SHP77 treated with DMSO at 0.1 percent for 48 hours (cell line): ENCODE results near the gene FASN.

ENCODE experiments used
- DNase-seq: peaks from one replicate; lab custom pipeline; 2025; lab: John Stamatoyannopoulos, UW

Gene FASN

DNA sequence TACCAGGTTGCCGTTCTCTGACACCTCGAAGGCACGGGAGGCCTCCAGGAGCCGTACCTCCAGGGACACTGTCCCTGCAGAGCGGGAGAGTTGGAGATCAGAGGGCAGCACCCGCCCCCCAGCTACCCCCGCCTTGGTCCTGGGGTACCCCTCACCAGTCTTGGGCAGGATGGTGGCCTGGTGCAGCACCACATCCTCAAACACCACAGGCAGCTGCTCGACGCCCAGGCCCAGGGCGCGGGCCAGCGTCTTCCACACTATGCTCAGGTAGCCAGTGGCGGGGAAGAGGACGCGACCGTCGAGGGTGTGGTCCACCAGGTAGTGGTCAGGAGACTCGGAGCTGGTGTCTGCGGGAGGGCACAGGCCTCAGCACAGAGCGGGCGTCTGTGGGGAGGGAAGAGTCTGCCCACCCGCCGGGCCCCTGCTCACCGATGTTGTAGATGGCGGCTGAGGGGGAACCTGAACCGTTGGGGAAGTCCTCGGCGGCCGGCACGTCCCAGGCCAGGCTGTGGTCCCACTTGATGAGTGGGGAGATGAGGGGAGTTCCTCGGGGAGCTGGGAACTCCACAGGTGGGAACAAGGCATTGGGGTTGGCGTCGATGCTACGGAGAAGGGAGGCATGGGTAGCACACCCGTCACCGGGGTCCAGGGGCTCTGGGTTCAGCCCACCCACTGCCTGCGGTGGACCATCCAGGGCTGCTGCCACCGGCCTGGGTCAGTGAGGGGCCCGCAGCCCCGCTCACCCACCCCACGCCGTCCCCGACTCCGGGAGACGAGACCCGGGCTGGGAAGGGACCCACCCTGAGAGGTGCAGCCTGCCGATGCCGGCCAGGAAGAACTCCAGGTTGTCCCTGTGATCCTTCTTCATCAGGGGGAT, 9.8 kb downstream of the FASN start:
- DNase-seq: no peak

DNA sequence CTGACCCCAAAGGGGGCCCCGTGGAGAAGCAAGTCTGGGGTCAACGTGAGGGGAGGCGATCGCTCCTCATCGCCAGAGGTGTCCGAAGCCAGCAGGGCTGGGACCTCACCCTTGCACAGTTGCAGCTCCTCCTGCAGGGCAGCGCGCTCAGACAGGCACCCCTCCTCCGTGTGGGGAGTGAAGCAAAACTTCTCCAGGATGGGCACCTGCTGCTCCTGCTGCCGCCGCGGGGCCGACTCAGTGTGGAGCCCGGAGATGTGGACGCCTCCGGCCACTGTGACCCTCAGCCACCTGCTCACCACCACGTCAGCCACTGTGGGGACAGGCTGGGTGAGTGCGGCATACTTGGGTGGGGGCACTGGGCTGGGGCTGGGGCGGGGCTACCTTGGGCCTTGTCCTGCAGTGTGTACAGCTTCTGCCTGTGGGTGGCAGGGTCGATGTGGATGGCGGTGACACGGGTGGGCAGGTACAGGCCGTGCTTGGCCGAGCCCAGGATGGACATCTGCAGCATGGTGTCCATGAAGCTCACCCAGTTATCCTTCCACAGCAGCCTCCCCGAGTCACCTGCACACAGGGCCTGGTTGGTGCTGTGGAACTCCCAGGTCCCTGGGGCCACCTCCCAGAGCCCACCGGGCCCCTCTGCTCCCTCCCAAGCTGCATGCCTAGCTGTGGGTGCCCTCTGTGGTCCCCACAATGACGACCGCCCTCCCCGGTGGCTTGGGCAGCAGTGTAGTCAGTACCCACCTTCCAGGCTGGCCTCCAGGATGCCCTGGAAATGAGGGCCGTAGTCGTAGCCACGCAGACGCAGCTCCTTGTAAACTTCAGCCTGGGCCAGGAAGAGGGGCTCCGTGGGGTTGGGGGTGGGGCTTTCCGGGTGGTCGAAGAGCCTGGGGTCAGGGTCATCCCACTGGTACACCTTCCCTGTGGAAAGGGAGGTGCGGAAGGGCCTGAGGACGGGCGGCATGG, 10.8 kb downstream of the FASN start:
- no peak for DNase-seq

DNA sequence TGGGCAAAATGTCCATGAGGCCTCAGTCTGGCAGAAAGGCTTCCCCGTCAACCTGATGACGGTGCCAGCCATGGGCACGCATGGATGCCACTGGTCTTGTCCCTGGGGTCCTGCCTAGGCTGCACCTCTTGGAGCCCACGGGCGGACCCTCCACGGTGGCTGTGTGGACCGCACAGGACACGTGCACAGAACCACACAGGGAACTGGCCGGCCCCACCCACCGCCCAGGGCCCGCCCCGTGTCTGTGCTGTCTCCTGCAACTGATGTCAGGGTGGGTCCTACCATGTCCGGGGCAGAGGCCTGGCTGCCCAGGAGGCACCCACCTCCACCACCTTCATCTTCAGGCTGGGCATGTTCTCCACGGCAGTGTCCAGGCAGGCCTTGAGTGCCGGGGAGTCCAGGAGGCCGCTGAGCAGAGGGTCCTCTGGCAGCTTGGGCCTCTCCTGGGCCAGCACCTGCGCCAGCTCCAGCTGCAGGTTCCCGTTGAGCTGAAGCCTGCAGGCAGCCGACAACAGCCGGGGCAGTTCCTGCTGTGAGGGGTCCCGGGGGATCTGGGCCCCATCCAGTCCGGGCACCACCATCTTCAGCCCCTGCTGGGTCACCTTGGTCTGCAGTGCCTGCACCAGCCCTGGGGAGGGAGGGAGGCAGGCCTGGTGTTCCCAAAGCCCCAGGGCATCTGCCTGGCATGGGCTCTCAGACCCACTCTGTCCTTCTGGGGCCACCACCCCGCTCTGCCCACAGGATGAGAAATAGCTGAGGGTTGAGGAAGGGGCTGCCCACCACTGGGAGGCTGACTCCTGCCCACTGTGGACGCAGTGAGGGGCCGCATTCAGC, 11.9 kb downstream of the FASN start:
- DNase-seq: no peak

DNA sequence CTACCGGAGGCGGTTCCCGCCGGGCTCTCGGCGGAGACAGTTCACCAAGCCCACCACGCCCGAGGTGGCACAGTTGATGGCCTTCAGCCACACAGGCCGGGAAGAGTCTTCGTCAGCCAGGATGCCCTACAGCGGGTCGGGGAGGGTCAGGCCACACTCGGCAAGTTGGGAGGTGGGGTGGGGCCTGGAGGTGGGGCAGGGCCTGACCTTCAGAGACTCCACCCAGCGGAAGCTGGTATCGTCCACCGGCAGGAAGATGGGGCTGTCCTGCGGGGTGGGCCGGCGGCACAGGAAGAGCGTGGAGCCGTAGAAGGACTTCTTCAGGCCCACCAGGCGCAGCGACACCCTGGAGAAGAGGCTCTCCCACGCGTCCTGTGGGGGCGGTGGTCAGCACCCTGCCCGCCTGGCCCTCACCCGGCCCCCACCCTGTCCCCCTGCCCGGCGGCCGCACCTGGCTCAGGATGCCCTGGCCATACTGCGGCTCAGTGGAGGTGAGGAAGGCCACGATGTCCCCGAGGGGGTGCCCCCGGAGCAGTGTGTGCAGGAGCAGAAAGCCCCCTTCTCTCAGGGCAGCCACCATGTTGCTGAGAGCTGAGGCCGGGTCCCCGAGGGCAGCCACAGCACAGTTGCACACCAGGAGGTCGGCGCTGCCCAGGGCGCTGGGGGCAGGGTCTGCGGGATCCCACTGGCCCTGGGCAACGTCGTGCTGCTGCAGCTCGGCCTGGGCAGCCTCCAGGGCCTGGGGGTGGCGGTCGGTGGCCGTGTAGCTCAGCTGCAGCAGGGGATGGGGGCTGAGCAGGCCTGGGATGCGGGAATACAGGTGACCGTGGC, 12.8 kb downstream of the FASN start:
- DNase-seq: no peak

DNA sequence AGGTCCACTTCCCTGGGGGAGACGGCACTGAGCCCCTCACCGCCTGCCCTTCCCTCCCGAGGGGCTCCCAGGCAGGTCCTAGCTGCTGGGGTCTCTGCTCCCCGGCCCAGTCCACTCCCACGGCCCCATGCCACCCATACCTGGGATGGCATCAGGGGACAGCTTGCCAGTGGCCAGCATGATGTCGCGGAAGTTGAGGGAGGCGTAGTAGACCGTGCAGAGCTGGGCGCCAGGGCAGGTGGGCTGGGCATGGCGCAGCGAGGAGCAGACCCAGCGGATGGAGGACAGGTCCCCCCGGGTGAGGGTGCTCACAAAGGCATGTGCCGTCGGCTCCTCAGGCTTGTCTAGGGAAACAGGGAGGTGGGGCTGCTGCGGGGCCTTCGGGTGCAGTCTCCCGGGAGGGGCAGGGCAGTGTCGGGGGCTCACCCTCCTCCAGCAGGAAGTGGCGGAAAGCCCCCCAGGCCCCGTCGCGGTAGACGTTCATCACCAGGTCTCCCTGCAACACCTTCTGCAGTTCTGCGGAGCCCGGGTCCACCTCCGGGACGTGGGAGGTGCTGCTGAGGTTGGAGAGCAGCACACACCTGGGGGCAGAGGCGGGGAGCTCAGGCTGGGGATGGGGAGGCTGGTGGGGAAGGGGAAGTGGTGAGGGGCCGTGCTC, 13.5 kb downstream of the FASN start:
- no peak for DNase-seq

DNA sequence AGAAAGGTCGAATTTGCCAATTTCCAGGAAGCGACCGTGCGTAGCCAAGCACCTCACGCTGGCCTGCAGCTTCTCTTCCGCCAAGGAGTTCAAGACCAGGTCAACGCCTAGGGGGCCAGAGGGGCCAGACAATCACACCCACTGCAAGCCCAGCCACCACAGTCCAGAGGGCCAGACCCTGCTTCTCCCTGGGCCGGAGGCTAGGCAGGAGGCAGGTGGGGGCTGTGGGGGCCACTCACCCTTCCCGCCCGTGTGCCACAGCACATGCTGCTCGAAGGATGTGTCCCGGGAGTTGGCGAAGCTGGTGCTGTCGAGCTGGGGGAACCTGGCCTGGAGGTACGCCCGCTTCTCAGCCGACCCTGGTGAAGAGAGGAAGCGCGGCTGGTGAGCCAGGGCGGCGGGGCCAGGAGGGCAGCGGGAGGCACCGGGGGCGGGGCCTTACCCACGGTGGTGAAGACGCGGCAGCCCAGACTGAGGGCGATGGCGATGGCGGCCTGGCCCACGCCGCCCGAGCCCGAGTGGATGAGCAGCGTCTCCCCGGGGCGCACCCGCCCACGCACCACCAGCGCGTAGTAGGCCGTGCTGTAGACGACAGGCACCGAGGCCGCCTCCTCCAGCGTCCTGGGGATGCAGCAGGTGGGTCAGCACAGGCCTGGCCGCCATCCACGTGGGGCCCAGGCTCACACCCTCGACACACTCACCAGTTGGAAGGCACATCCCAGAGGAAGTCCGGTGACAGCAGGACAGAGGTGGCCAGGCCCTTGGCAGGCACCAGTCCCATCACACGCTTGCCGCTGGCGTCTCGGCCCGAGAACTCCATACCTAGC, 14.3 kb downstream of the FASN start:
- DNase-seq: no peak

DNA sequence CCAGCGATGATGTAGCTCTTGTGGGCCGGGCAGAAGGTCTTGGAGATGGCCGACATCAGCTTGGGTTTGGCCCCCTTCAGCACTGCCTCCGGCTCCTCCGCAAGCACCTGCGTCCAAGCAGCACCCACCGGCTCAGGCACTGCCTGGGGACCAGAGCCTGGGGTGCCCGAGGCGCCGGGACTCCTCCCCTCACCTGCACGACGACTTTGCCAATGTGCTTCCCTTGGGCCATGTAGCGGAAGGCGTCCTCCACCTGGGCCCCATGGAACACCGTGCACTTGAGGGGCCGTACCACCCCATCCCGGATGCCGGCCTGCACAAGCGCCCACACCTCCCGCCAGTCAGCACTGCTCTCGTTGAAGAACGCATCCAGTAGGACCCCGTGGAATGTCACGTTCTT, 15.0 kb downstream of the FASN start:
- DNase-seq: no peak

DNA sequence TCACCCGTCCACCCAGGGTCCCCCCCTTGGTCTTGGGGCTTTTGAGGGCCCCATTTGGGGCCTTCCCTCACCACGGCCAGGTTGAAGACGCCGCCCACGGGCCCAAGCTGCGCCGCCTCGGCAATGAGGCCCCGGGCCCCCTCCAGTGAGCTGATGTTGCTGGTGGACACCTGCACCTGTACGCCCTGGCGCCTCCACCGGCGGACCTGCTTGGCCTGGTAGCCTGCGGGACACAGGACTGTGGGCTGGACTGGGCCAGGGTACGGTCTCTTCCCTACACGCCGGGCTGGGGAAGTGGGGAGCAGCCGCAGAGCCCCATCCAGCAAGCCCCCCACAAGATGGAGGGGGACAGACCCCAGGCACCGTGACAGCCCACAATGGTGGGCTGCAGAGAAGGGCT, 15.6 kb downstream of the FASN start:
- no peak for DNase-seq

DNA sequence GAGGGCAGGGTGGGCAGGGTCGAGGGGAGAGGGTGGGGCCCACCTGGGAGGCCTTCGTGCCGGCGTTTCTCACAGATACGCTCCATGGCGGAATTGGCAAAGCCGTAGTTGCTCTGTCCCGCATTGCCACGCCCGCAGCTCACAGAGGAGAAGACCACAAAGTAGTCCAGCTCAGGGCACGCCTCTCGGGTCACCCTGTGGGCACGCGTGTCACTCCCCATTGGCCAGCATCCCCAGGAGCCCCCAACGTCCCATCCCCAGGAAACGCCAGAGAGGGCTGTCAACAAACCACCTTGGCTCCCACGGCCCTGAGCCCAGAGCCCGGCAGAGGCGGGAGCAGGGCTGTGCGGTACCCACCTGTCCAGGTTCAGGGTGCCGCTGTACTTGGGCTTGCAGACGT, 16.1 kb downstream of the FASN start:
- DNase-seq: no peak

DNA sequence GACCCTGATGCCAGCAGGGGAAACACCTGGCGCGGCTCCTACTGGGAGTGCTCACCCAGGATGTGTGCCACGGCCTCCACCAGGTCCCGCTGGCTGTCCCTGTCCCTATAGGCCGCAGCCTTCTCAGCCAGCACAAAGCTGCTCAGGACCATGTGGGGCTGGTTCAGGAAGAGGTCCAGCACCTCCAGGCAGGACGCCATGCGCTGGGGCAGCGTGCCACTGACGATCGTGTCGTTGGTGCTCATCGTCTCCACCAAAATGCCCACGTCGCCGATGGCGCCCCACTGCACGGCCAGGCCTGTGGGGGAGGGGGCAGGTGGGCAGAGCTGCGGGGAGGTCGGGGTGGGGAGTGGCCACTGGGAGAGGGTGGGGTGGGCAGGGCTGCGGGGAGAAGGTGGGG, 16.5 kb downstream of the FASN start:
- DNase-seq: no peak

DNA sequence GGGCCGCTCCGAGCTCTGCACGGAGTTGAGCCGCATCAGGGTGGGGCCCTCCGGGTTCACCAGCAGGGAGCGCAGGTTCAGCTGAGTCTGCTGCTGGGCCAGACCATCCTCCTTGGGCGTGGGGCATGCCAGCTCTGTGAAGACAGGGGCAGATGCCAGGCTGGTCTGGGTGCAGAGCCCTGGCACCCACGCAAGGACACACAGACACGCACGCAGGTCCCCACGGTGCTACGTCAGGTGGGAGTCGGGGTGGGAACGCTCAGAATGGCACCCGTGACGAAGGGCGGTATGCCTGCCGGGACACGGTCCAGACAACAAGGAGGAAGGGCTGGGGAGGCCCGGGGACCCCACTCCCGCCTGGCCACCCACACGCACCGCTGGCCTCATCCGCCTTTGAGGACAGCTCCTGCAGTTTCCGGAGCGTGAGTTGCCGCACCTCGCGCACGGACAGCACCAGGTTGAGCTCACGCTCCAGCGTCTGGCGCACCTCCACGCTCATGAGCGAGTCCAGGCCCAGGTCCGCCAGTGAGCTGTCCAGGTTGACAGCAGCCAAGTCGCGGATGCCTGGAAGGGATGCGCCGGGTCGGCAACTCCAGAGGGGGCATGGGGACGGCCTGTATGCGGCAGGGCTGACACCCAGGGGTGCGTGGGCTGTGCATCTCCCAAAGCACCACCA, 17.1 kb downstream of the FASN start:
- DNase-seq: no peak

DNA sequence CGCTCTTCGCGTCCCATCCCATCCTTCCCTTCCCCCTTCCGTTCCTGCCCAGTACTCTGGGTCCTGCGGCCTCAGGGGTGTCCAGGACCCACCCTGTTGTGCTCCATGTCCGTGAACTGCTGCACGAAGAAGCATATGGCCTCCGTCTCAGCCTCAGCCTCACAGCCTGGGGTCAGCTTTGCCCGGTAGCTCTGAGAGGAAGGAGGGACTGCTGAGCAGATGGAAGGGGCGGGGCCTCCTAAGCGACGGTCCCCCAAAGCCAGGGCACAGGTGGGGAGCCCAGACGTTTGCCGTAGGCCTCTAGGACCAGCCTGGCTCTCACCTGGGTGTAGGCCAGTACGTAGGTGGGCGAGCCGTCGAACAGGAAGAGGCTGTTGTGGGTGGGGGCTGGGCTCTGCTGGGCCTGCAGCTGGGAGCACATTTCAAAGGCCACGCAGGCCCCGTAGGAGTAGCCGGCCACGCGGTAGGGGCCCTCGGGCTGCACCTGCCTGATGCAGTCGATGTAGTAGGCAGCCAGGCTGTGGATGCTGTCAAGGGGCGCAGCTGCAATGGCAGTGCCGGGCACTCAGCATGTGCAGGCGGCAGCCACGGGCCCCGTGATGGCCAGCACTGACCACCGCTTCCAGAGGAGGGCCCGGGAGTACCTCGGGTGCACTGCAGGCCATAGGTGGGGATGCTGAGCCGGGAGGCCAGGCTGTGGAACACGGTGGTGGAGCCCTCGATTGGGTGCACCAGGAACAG, 17.8 kb downstream of the FASN start:
- DNase-seq: no peak

DNA sequence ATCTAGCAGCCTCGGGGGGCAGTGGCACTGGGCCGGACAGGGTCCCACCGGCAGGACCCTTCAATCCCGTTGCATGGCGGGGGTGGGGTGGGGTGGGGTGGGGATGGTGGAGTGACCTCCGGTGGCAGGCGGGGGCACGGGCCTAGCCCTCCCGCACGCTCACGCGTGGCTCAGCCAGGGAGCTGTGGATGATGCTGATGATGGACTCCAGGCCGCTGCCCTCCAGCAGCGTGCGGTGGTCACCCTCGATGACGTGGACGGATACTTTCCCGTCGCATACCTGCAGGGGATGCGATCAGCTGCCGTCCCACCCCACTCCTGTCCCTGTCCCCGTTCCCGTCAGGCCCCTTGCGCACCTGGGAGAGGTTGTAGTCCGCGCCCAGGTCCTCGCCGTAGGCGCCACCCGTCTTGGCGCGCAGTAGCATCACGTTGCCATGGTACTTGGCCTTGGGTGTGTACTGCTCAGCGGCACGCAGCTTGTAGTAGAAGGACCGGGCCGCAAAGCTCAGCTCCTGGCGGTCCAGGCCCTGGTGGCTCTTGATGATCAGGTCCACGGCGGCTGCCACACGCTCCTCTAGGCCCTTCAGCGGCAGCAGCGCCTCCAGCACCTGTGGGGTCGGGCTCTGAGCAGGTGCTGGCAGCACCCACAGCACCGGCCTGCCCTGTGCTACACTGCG, 18.9 kb downstream of the FASN start:
- no peak for DNase-seq

DNA sequence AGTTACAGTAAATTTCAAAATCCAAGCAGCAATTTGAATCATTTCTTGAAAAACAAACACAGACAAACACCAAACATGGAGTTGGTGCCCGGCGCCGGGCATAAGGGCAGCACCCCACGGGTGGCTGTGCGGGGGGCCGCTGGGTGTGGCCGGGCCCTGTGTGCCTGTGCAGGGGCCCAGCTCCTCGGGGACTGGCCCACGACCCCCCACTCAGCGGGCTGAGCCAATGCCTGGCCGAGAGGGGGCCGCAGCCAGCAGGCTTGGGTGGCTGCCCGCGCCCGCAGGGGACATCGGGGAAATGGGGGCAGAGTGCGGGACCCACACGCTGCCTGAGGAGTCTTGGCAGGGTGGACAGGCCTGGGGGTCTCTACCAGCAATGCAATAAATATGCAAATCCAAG, 19.6 kb downstream of the FASN start:
- DNase-seq: no peak

DNA sequence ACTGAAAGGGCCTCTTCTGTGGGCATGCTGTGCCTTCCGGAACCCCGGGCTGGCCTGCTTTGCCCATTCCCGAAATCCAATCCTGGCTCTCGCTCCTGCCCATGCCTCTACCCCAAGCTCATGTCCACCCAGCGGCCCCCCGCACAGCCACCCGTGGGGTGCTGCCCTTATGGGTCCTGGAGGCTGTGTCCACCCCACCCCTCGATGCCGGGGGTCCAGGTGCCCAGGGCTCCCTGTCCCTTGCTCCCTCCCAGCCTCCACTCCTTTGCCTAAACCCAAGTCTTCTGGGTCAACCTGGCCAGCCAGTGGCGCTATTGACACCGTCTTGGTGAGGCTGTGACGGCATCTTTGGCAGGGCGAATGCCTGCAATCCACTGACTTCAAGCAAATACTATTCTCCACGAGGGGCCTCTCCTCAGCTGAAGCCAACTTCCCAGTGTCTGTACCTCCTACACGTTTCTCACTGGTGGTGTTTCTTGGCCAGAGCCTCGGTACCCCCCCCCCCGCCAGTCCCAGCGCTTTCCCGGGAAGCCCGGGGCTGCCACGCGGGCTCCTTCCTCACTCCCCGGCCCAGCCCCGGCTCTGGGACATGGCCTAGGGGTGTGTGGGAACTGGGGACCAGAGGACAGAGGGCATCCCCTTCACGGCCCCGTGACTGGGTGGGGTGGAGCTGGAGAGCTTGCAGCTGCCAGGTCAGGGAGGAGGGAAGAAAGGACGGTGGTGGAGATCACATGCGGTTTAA, 20.2 kb downstream of the FASN start:
- DNase-seq: no peak

DNA sequence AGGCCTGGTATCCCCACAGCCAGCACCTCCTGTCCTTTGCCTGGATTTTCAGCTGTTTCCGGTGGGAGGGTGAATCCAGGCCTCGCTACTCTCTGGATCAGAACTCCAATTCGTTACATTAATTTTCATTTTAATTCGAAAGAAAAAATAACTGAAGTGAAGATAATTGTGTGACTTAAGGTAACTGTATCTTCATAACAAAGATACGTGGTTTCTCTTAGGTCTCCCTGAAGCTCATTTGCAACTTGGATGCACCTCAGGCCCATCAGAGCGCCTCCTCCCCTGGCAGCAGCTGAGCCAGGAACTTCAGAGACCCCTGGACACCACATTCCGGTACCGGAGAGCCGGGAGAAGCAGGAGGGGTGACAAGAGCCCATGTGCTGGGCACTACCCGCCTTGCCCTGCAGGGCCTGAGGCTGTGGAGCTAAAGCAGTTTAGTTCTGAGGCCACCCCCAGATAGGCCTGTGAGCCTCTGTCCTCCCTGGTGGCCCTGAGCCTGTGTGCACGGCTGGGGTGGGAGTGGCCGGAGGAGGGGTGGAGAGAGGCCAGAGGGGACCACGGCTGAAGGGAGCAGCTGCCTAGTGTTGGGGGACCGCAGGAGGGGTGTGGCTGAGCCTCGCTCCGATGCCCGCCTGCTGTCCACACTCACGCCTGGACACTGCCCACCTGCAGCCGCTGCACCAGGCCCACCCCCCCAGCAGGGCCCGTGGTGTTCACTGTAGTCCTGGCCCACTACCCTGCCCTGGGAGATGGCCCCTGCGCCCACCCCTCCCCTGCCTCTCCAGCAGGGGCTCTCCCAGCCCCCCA, 21.0 kb downstream of the FASN start:
- DNase-seq: no peak
